HG02588 (cell line): ENCODE measurements around the gene BCL2L12.
A peak's percentile ranks its signal among the peaks of the same experiment; 100 is the strongest.
"Not testable (repeated sequence)": the region's sequence is repeated elsewhere in the genome, so short reads cannot be mapped to it uniquely, and the experiment has no call there.

Experiments used
- ATAC-seq: cut with Tn5 transposase; IDR thresholded peaks from one replicate; pipeline ENCODE4 v1.9.1; 2021; ENCODE audit warnings: mild to moderate bottlenecking, moderate library complexity; ENCODE audit not compliant: unreplicated experiment

The BCL2L12 gene

GRCh38 chr19:49665351-49666119, at the start of gene BCL2L12, which contains the start of gene IRF3:
Gene BCL2L12 (plus strand): TSS chr19:49665933. CDS start chr19:49666693, 760 bp downstream.
Gene IRF3 (minus strand): TSS chr19:49665857. CDS start chr19:49664838, 1,019 bp downstream.
- ATAC-seq: peak; percentile 78

GRCh38 chr19:49616532-49616931, 49.2 kb upstream of the BCL2L12 start:
- no peak for ATAC-seq

- ATAC-seq: no peak
These were observed 48.8 kb upstream of the BCL2L12 start for GRCh38 chr19:49616945-49617344.

- not testable (repeated sequence) for ATAC-seq
These were observed 47.9 kb upstream of the BCL2L12 start for GRCh38 chr19:49617860-49618259.

GRCh38 chr19:49624967-49625910, 40.5 kb upstream of the BCL2L12 start:
- no peak for ATAC-seq

- no peak for ATAC-seq
These were observed 39.5 kb upstream of the BCL2L12 start for GRCh38 chr19:49626226-49626625.

GRCh38 chr19:49629659-49630058, 36.1 kb upstream of the BCL2L12 start:
- ATAC-seq: no peak

- no peak for ATAC-seq
These were observed 34.6 kb upstream of the BCL2L12 start for GRCh38 chr19:49631014-49631588.

- ATAC-seq: no peak
These were observed 34.0 kb upstream of the BCL2L12 start for GRCh38 chr19:49631610-49632192.

GRCh38 chr19:49632576-49632975, 33.2 kb upstream of the BCL2L12 start:
- no peak for ATAC-seq

- not testable (repeated sequence) for ATAC-seq
These were observed 32.5 kb upstream of the BCL2L12 start for GRCh38 chr19:49633273-49633672.

- ATAC-seq: no peak
These were observed 30.1 kb upstream of the BCL2L12 start for GRCh38 chr19:49635530-49636232.

- ATAC-seq: no peak
These were observed 29.4 kb upstream of the BCL2L12 start for GRCh38 chr19:49636233-49636932.

GRCh38 chr19:49637821-49638738, 27.7 kb upstream of the BCL2L12 start:
- no peak for ATAC-seq

- no peak for ATAC-seq
These were observed 26.2 kb upstream of the BCL2L12 start for GRCh38 chr19:49639401-49640112.

- peak; percentile 50 for ATAC-seq
These were observed 25.4 kb upstream of the BCL2L12 start, which contains the start of gene RRAS for GRCh38 chr19:49640113-49640898. Gene RRAS (minus strand): TSS chr19:49640143. CDS start chr19:49640098, 45 bp downstream.
